ENCODE results near the gene CEP72.
"Not testable (repeated sequence)": the region's sequence is repeated elsewhere in the genome, so short reads cannot be mapped to it uniquely, and the experiment has no call there.

Gene CEP72

DNA sequence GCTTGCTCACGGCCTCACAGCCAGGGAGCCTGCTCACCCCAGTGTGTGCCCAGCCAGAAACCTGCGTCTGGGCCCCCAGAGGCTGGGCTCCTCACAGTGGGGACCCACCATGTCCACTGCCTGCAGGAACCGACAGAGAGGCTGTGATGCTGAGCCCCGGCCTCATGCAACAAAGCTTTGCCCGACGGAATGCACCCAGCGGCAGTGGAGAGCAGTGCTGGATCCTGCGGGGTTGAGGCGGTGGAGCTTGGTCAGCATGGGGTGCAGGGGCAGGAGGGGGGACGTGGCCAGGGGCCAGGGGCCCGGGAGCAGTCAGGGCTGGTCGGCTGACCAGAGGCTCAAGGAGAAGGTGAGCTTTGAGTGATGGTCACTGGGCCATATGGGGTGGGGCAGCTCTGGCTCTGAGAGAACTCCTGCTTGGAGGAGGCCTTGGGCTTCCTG lies 7.7 kb upstream of the CEP72 start:
- no peaks in the 10 kb centered on the region for H3K4me1 ChIP-seq

DNA sequence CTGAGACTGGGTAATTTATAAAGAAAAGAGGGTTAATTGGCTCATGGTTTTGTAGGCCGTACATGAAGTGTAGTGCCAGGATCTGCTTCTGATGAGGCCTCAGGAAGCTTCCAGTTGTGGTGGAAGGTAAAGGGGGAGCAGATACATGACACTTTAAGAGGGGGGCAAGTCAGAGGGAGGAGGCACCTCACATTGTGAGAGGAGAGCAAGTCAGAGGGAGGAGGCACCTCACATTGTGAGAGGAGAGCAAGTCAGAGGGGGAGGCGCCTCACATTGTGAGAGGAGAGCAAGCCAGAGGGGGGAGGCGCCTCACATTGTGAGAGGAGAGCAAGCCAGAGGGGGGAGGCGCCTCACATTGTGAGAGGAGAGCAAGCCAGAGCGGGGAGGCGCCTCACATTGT lies 7.0 kb upstream of the CEP72 start:
- H3K27me3 ChIP-seq; H3K36me3 ChIP-seq; H3K4me3 ChIP-seq (ENCODE audit: low read depth, low read length); H3K4me1 ChIP-seq; DNase-seq; H3K9me3 ChIP-seq: not testable (repeated sequence)

More for the DNA sequence above, 7.7 kb upstream of the CEP72 start:
- no peaks in the 10 kb centered on the region for H3K27me3 ChIP-seq
- H3K4me3 ChIP-seq (ENCODE audit: low read depth, low read length) = no peak overlapping the region
- no peaks in the 10 kb centered on the region for H3K36me3 ChIP-seq
- H3K9me3 ChIP-seq = no peaks in the 10 kb centered on the region; the same call in 1 of the 2 replicates
- TF ChIP-seq, protein P1, sequence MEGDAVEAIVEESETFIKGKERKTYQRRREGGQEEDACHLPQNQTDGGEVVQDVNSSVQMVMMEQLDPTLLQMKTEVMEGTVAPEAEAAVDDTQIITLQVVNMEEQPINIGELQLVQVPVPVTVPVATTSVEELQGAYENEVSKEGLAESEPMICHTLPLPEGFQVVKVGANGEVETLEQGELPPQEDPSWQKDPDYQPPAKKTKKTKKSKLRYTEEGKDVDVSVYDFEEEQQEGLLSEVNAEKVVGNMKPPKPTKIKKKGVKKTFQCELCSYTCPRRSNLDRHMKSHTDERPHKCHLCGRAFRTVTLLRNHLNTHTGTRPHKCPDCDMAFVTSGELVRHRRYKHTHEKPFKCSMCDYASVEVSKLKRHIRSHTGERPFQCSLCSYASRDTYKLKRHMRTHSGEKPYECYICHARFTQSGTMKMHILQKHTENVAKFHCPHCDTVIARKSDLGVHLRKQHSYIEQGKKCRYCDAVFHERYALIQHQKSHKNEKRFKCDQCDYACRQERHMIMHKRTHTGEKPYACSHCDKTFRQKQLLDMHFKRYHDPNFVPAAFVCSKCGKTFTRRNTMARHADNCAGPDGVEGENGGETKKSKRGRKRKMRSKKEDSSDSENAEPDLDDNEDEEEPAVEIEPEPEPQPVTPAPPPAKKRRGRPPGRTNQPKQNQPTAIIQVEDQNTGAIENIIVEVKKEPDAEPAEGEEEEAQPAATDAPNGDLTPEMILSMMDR (IDR thresholded peaks at IDR 0.05; ENCODE audit: low read depth, low read length) = no peak
- no peak for DNase-seq

DNA sequence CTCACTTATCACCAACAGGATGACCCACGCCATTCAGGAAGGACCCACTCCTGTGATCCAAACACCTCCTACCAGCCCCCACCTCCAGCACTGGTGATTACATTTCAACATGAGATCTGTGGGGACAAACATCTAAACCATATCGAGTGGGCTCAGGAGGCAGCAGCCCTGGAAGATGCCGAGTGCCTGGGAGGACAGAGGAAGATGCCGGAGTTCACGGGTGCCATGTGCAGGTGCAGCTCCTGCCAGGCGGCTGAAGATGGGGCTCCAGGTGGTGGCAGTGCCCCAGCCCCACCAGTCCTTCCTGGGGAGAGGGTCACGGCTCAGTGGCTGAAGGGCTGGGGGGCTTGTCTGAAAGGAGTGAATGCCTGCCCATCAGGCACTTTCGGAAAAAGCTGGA lies 6.1 kb upstream of the CEP72 start:
- TF ChIP-seq, protein P1 (IDR thresholded peaks at IDR 0.05; ENCODE audit: low read depth, low read length) = no peak
- no peaks in the 10 kb centered on the region for H3K4me1 ChIP-seq
- no peaks in the 10 kb centered on the region for H3K9me3 ChIP-seq
- H3K27me3 ChIP-seq = no peaks in the 10 kb centered on the region
- H3K36me3 ChIP-seq = no peaks in the 10 kb centered on the region
- DNase-seq = no peak
- no peak overlapping the region for H3K4me3 ChIP-seq (ENCODE audit: low read depth, low read length)

DNA sequence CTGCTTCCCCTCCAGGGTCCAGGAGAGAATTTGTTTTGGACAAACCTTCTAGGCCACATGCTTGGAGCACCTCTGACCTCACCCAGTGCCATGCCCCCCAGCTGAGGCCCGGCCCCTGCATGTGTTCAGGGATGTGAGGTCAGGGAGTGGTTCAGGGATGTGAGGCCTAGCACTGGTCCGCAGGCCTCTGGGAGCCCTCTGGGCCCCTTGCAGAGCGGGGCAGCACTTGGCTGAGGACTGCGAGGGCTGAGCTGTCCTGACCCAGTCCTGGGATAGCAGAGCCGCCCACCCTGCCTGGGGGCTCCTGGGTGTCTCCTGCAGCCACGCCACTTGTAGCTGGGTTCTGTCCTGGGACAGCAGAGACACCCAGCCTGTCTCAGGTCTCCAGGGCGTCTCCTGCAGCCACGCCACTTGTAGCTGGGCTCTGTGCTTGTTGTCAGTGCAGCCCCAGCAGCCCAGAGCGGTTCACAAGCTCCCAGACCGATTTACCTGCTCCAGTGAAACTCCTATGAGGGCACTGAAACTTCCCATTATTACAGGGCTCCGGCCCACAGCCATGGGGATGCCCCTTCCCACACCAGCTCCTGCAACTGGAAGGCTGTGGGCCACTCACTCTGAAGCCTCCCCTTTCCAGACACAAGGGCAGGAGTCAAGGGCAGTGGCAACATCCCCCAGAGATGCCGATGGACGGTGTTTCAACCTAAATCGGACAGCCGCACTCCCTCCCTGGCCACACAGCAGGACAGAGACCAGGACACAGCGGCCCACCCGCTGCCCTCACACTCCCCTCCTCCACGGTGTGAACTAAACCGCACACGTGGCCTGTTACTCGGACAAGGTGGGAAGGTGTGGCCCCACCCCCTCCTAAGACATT lies 5.4 kb upstream of the CEP72 start:
- no peaks in the 10 kb centered on the region; the same call in 1 of the 2 replicates for H3K4me1 ChIP-seq

DNA sequence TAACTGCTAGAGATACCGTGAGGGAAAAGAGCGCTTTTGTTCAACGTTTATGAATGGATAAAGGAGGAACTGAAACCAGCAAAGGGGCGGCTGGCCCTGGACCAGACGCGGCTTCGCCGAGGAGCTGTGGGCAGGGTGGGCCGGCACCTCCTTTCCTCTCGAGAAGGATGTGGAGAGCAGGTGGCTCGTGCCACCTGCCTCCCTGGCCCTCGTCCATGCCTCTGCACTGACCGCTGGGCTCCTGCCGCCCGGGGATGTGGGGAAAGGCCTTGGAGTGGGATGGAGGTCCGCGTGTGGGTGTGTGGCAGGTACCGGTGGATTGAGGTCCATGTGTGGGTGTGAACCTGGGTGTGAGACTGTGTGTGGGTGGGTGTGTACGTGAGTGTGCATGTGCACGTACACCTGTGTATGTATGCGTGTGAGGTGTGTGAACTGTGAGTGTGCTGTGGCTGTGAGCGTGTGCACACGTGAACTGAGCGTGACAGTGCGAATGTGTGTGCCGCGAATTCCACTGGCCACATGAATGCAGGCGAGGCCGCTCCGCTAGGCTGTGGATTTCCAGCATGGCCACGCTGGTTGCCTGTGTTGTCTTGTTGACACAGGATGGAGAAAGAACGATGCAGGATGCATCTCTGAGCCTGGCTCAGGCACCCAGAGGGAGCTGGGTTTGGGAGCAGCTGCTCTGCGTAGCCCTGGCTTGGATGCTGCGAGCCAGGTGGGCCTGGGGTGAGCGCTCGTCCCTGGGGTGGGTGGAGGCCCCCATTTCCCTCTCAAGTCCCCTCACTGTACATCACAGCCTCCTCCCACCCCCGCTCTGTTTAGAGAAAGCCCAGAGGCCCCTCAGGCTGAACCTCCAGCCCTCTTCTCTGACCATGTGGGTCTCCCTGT lies 4.4 kb upstream of the CEP72 start:
- TF ChIP-seq, protein P1 (IDR thresholded peaks at IDR 0.05; ENCODE audit: low read depth, low read length) = no peak
- Histone ChIP-seq H3K36me3 (no peaks in the 10 kb centered on the region), H3K4me1 (no peaks in the 10 kb centered on the region; the same call in 1 of the 2 replicates), H3K9me3 (no peaks in the 10 kb centered on the region), H3K27me3 (no peaks in the 10 kb centered on the region), H3K4me3 (ENCODE audit: low read depth, low read length) (no peak overlapping the region)
- peak; percentile 3 for DNase-seq

More for the DNA sequence above, 5.4 kb upstream of the CEP72 start:
- DNase-seq = no peak
- TF ChIP-seq, protein P1 (IDR thresholded peaks at IDR 0.05; ENCODE audit: low read depth, low read length) = no peak
- H3K9me3 ChIP-seq = no peaks in the 10 kb centered on the region
- H3K27me3 ChIP-seq = no peaks in the 10 kb centered on the region
- H3K4me3 ChIP-seq (ENCODE audit: low read depth, low read length) = no peak overlapping the region
- no peaks in the 10 kb centered on the region for H3K36me3 ChIP-seq

Measured in BE2C (cell line).